Measurements from ENCODE around the gene ENOX2.
A peak's percentile ranks its signal among the peaks of the same experiment; 100 is the strongest.

The ENOX2 gene

GRCh38 chrX:130716781-130717413 lies 186.1 kb downstream of the ENOX2 start:
- TF ChIP-seq ISL1 (CRISPR knock-in tag; IDR thresholded peaks at IDR 0.05) (no peak), ZFP3 (CRISPR knock-in tag; IDR thresholded peaks at IDR 0.05) (no peak), ZFP30 (CRISPR knock-in tag; IDR thresholded peaks at IDR 0.05) (no peak), TCF4 (CRISPR knock-in tag; IDR thresholded peaks at IDR 0.05; ENCODE audit: borderline replicate concordance) (no peak), ZNF565 (CRISPR knock-in tag; conservative IDR thresholded peaks at IDR 0.05; ENCODE audit: low read depth) (no peak), ESRRG (CRISPR knock-in tag; IDR thresholded peaks at IDR 0.05) (no peak), PPARA (CRISPR knock-in tag; IDR thresholded peaks at IDR 0.05; ENCODE audit: borderline replicate concordance) (no peak), POU6F1 (CRISPR knock-in tag; IDR thresholded peaks at IDR 0.05; ENCODE audit: borderline replicate concordance, low read depth) (no peak), CSDC2 (CRISPR knock-in tag; IDR thresholded peaks at IDR 0.05) (no peak), TOX (CRISPR knock-in tag; IDR thresholded peaks at IDR 0.05; ENCODE audit: borderline replicate concordance) (no peak), ZC3H10 (CRISPR knock-in tag; IDR thresholded peaks at IDR 0.05) (no peak), RARB (CRISPR knock-in tag; IDR thresholded peaks at IDR 0.05) (no peak), SNAI2 (CRISPR knock-in tag; IDR thresholded peaks at IDR 0.05) (no peak), CREB5 (CRISPR knock-in tag; IDR thresholded peaks at IDR 0.05; ENCODE audit: low read depth) (no peak), ZNF70 (CRISPR knock-in tag; IDR thresholded peaks at IDR 0.05) (no peak), GLIS3 (CRISPR knock-in tag; IDR thresholded peaks at IDR 0.05) (no peak), ZNF8 (CRISPR knock-in tag; IDR thresholded peaks at IDR 0.05) (no peak), BACH2 (CRISPR knock-in tag; IDR thresholded peaks at IDR 0.05; ENCODE audit: borderline replicate concordance) (no peak)
- ATAC-seq, result peak; percentile 32

GRCh38 chrX:130716346-130716745 lies 186.7 kb downstream of the ENOX2 start:
- TF ChIP-seq SNAI2 (CRISPR knock-in tag; IDR thresholded peaks at IDR 0.05) (no peak), BACH2 (CRISPR knock-in tag; IDR thresholded peaks at IDR 0.05; ENCODE audit: borderline replicate concordance) (no peak), ARNTL (CRISPR knock-in tag; IDR thresholded peaks at IDR 0.05; ENCODE audit: borderline replicate concordance, low read depth) (no peak), ZFP3 (CRISPR knock-in tag; IDR thresholded peaks at IDR 0.05) (no peak), OSR1 (CRISPR knock-in tag; IDR thresholded peaks at IDR 0.05) (no peak), TOX (CRISPR knock-in tag; IDR thresholded peaks at IDR 0.05; ENCODE audit: borderline replicate concordance) (no peak), TSHZ2 (CRISPR knock-in tag; IDR thresholded peaks at IDR 0.05) (no peak)
- no peak; the same call in 2 of the 3 replicates for ATAC-seq

- peak; percentile 72 for ATAC-seq
- TF ChIP-seq TSHZ2 (CRISPR knock-in tag; IDR thresholded peaks at IDR 0.05) (no peak), CSDC2 (CRISPR knock-in tag; IDR thresholded peaks at IDR 0.05) (no peak), ZFP30 (CRISPR knock-in tag; IDR thresholded peaks at IDR 0.05) (no peak), CREB5 (CRISPR knock-in tag; IDR thresholded peaks at IDR 0.05; ENCODE audit: low read depth) (no peak), RARB (CRISPR knock-in tag; IDR thresholded peaks at IDR 0.05) (no peak), SNAI2 (CRISPR knock-in tag; IDR thresholded peaks at IDR 0.05) (no peak), ZC3H10 (CRISPR knock-in tag; IDR thresholded peaks at IDR 0.05) (no peak), ZFP3 (CRISPR knock-in tag; IDR thresholded peaks at IDR 0.05) (no peak), ZNF565 (CRISPR knock-in tag; conservative IDR thresholded peaks at IDR 0.05; ENCODE audit: low read depth) (no peak), PATZ1 (CRISPR knock-in tag; IDR thresholded peaks at IDR 0.05; ENCODE audit: borderline replicate concordance) (no peak), PPARA (CRISPR knock-in tag; IDR thresholded peaks at IDR 0.05; ENCODE audit: borderline replicate concordance) (no peak), TOX (CRISPR knock-in tag; IDR thresholded peaks at IDR 0.05; ENCODE audit: borderline replicate concordance) (no peak), POU6F1 (CRISPR knock-in tag; IDR thresholded peaks at IDR 0.05; ENCODE audit: borderline replicate concordance, low read depth) (no peak)
Measured at GRCh38 chrX:130715299-130715698, 187.7 kb downstream of the ENOX2 start.

Measured in SK-N-SH treated with all-trans-retinoic acid at 6 μM for 48 hours (cell line).